WTC11 (cell line): ENCODE measurements around the gene MRPL10. TPM values are rescaled to one million over a fixed set of nuclear protein-coding genes. Genes with fewer than 3 reads are reported as not detected.

Experiments
- ATAC-seq: fragments of 200-7000 bp; cut with Tn5 transposase; 2 replicates; pipeline ENCODE4 v1.10.0; 2021; ENCODE audit warnings: mild to moderate bottlenecking, moderate library complexity
- CTCF ChIA-PET: fragments of 300-600 bp; sonication (Branson Sonifier 250); formaldehyde crosslinking; loops from one replicate; lab custom pipeline; 2021; ENCODE audit warnings: antibody characterized with exemption; lab: Charles Lee
- POLR2A ChIA-PET: fragments of 350-600 bp; sonication (Branson Sonifier 250); formaldehyde crosslinking; loops from one replicate; lab custom pipeline; 2021; ENCODE audit warnings: antibody characterized with exemption; lab: Charles Lee
- DNase-seq: peaks from one replicate; pipeline ENCODE4 v3.0.0; 2021; ENCODE audit warnings: low spot score
- H3K27ac Mint-ChIP-seq: 2 replicates; pipeline ENCODE4 v1.8.0; 2021; ENCODE audit warnings: mixed read lengths
- H3K27me3 Mint-ChIP-seq: 2 replicates; pipeline ENCODE4 v1.8.0; 2021; ENCODE audit warnings: low read depth, mild to moderate bottlenecking, moderate library complexity, mixed read lengths
- H3K36me3 Mint-ChIP-seq: 2 replicates; pipeline ENCODE4 v1.8.0; 2021; ENCODE audit warnings: mixed read lengths
- H3K4me1 Mint-ChIP-seq: 2 replicates; pipeline ENCODE4 v1.8.0; 2022; ENCODE audit warnings: mixed read lengths
- H3K4me3 Mint-ChIP-seq: 2 replicates; pipeline ENCODE4 v1.8.0; 2021; ENCODE audit warnings: mild to moderate bottlenecking, moderate library complexity, mixed read lengths
- H3K9me3 Mint-ChIP-seq: 2 replicates; pipeline ENCODE4 v1.8.0; 2021; ENCODE audit warnings: mixed read lengths
- ATF2 ChIP-seq: sonication (generic); formaldehyde crosslinking; IDR thresholded peaks from 2 replicates; pipeline ENCODE4 v1.8.1; 2022; ENCODE audit warnings: low read depth, missing genetic modification reagents, borderline replicate concordance
- ATF6 ChIP-seq: sonication (generic); formaldehyde crosslinking; IDR thresholded peaks from 2 replicates; pipeline ENCODE4 v1.8.1; 2023; ENCODE audit warnings: mild to moderate bottlenecking, missing genetic modification reagents
- CDX4 ChIP-seq: fragments of 250-450 bp; sonication (Bioruptor Pico); IDR thresholded peaks from 2 replicates; pipeline ENCODE4 v1.9.0; 2021; ENCODE audit warnings: moderate library complexity, mild to moderate bottlenecking, inconsistent platforms, borderline replicate concordance
- CTCF ChIP-seq: fragments of 200-600 bp; IDR thresholded peaks from 2 replicates; pipeline ENCODE4 v1.8.0; 2022; ENCODE audit warnings: antibody characterized with exemption
- ERG ChIP-seq: fragments of 250-450 bp; sonication (Bioruptor Pico); IDR thresholded peaks from 2 replicates; pipeline ENCODE4 v1.8.0; 2021; ENCODE audit warnings: mild to moderate bottlenecking
- JAZF1 ChIP-seq: fragments of 250-450 bp; sonication (Bioruptor Pico); IDR thresholded peaks from 2 replicates; pipeline ENCODE4 v1.9.0; 2021; ENCODE audit warnings: moderate library complexity, mild to moderate bottlenecking, inconsistent platforms
- MAX ChIP-seq: sonication (generic); formaldehyde crosslinking; IDR thresholded peaks from 2 replicates; pipeline ENCODE4 v1.8.0; 2022; ENCODE audit warnings: mild to moderate bottlenecking, missing genetic modification reagents
- NR2C2 ChIP-seq: sonication (generic); formaldehyde crosslinking; IDR thresholded peaks from 2 replicates; pipeline ENCODE4 v1.8.0; 2022; ENCODE audit warnings: mild to moderate bottlenecking, missing genetic modification reagents
- SOX15 ChIP-seq: fragments of 250-450 bp; sonication (Bioruptor Pico); IDR thresholded peaks from 2 replicates; pipeline ENCODE4 v1.9.0; 2021; ENCODE audit warnings: mild to moderate bottlenecking
- TEAD1 ChIP-seq: sonication (generic); formaldehyde crosslinking; IDR thresholded peaks from 2 replicates; pipeline ENCODE4 v1.8.0; 2022; ENCODE audit warnings: mild to moderate bottlenecking, missing genetic modification reagents
- TEAD4 ChIP-seq: sonication (generic); formaldehyde crosslinking; IDR thresholded peaks from 2 replicates; pipeline ENCODE4 v1.8.0; 2022; ENCODE audit warnings: mild to moderate bottlenecking, missing genetic modification reagents
- USF2 ChIP-seq: sonication (generic); formaldehyde crosslinking; IDR thresholded peaks from 2 replicates; pipeline ENCODE4 v1.8.1; 2023; ENCODE audit warnings: mild to moderate bottlenecking, missing genetic modification reagents, moderate library complexity
- ZBTB21 ChIP-seq: sonication (generic); formaldehyde crosslinking; IDR thresholded peaks from 2 replicates; pipeline ENCODE4 v1.8.1; 2023; ENCODE audit warnings: mild to moderate bottlenecking, missing genetic modification reagents, borderline replicate concordance
- ZNF263 ChIP-seq: sonication (generic); formaldehyde crosslinking; IDR thresholded peaks from 2 replicates; pipeline ENCODE4 v1.8.1; 2022; ENCODE audit warnings: low read depth, mild to moderate bottlenecking, moderate library complexity, missing genetic modification reagents
- ZNF317 ChIP-seq: sonication (generic); formaldehyde crosslinking; IDR thresholded peaks from 2 replicates; pipeline ENCODE4 v1.8.1; 2023; ENCODE audit warnings: low read depth, mild to moderate bottlenecking, moderate library complexity, missing genetic modification reagents, borderline replicate concordance
- ZNF425 ChIP-seq: fragments of 250-450 bp; sonication (Bioruptor Pico); conservative IDR thresholded peaks from 2 replicates; pipeline ENCODE4 v1.9.0; 2021; ENCODE audit warnings: mild to moderate bottlenecking
- total RNA-seq: library from RNA; stranded (reverse); gene quantifications from 3 replicates; pipeline ENCODE4 v1.2.3, GENCODE V29; 2021

Gene MRPL10
- total RNA-seq, 1 experiment from 2014 or later = 80.1 TPM

- ATAC-seq (no peak), DNase-seq (no peak)
- peaks cover 2% of the 10 kb centered on the region; the same call in 1 of the 2 replicates for H3K27me3 Mint-ChIP-seq
- H3K9me3 Mint-ChIP-seq = no peaks in the 10 kb centered on the region
- no peaks in the 10 kb centered on the region for H3K4me1 Mint-ChIP-seq
- CTCF ChIA-PET = interaction anchor here (1.4 kb wide), 1 partner anchor 61 kb away, joined by 3 read pairs; no protein-coding TSS in a partner anchor
- POLR2A ChIA-PET = no interaction called here
- no peak overlapping the region for H3K27ac Mint-ChIP-seq
- H3K4me3 Mint-ChIP-seq = no peak overlapping the region
- TF ChIP-seq ZNF317 (CRISPR knock-in tag) = no peak
- no peak for TF ChIP-seq ERG
- TF ChIP-seq SOX15 = no peak
- TF ChIP-seq NR2C2 (CRISPR knock-in tag) = no peak
- no peak for TF ChIP-seq MAX (CRISPR knock-in tag)
- no peak for TF ChIP-seq ZNF425 (CRISPR knock-in tag)
- TF ChIP-seq ZBTB21 (CRISPR knock-in tag) = no peak
- no peak for TF ChIP-seq JAZF1
- TF ChIP-seq TEAD4 (CRISPR knock-in tag) = no peak
- no peak for TF ChIP-seq ZNF263
- TF ChIP-seq ATF6 (CRISPR knock-in tag) = no peak
- no peak for TF ChIP-seq TEAD1 (CRISPR knock-in tag)
- no peaks in the 10 kb centered on the region for H3K36me3 Mint-ChIP-seq
Observed at GRCh38 chr17:47803201-47803600, 28.1 kb downstream of the MRPL10 start.

- ATAC-seq = peak; percentile 94
- no peaks in the 10 kb centered on the region for H3K4me1 Mint-ChIP-seq
- no peak overlapping the region for H3K4me3 Mint-ChIP-seq
- H3K27me3 Mint-ChIP-seq = peaks cover 2% of the 10 kb centered on the region; the same call in 1 of the 2 replicates
- TF ChIP-seq ATF2 (CRISPR knock-in tag) (no peak), USF2 (CRISPR knock-in tag) (no peak), CTCF (peak; percentile 49; the same call in 1 of the 2 replicates), CDX4 (CRISPR knock-in tag) (no peak)
- H3K27ac Mint-ChIP-seq = no peak overlapping the region
- no peaks in the 10 kb centered on the region for H3K9me3 Mint-ChIP-seq
- ChIA-PET POLR2A (interaction anchor here (1.3 kb wide), 1 partner anchor 13 kb away, joined by 3 read pairs; no protein-coding TSS in a partner anchor), CTCF (interaction anchor here (0.6 to 1.7 kb wide), 11 partner anchors 13 to 168 kb away, joined by 3 to 6 read pairs (median 4); partner anchors contain the start of genes CDK5RAP3, OSBPL7 and TBX21)
- DNase-seq = peak; percentile 75
- no peaks in the 10 kb centered on the region for H3K36me3 Mint-ChIP-seq
Observed at GRCh38 chr17:47802341-47803022, 28.9 kb downstream of the MRPL10 start.
